Endothelial cell (in vitro differentiated cells): Measurements from ENCODE around the gene PLCL2. TPM values are rescaled to one million over a fixed set of nuclear protein-coding genes. Genes with fewer than 3 reads are reported as not detected.

Source experiments
- DNase-seq: peaks from one replicate; pipeline ENCODE4 v3.0.0; 2021; ENCODE audit warnings: low spot score
- H3K27ac Mint-ChIP-seq: one replicate; pipeline ENCODE4 v1.8.0; 2021; ENCODE audit warnings: mixed read lengths, inconsistent platforms; ENCODE audit not compliant: unreplicated experiment
- H3K27me3 Mint-ChIP-seq: one replicate; pipeline ENCODE4 v1.8.0; 2021; ENCODE audit warnings: mild to moderate bottlenecking, moderate library complexity, mixed read lengths, inconsistent platforms; ENCODE audit not compliant: unreplicated experiment
- H3K36me3 Mint-ChIP-seq: one replicate; pipeline ENCODE4 v1.8.0; 2021; ENCODE audit warnings: mild to moderate bottlenecking, low read depth, mixed read lengths, inconsistent platforms; ENCODE audit not compliant: unreplicated experiment
- H3K4me1 Mint-ChIP-seq: one replicate; pipeline ENCODE4 v1.8.0; 2021; ENCODE audit warnings: mild to moderate bottlenecking, mixed read lengths, inconsistent platforms; ENCODE audit not compliant: unreplicated experiment
- H3K4me3 Mint-ChIP-seq: one replicate; pipeline ENCODE4 v1.8.0; 2021; ENCODE audit warnings: mild to moderate bottlenecking, mixed read lengths, inconsistent platforms; ENCODE audit not compliant: unreplicated experiment
- H3K9me3 Mint-ChIP-seq: one replicate; pipeline ENCODE4 v1.8.0; 2021; ENCODE audit warnings: mixed read lengths, inconsistent platforms; ENCODE audit not compliant: unreplicated experiment
- total RNA-seq: library from RNA; stranded (reverse); fragmentation: NEBNext Ultra II Directional; extraction: Animal tissue kit (Norgen Biotek cat#: 25700); gene quantifications from one replicate; pipeline ENCODE4 v1.2.1, GENCODE V29; 2021; ENCODE audit not compliant: unreplicated experiment
- TF ChIP-seq, protein P1 (sequence below): fragments of 200-600 bp; sonication (generic); IDR thresholded peaks from one replicate; pipeline ENCODE4 v1.5.0; 2021; ENCODE audit warnings: antibody characterized with exemption; ENCODE audit not compliant: unreplicated experiment

PLCL2 gene
- total RNA-seq, 1 donor from 2014 or later = 18.8 TPM

DNA sequence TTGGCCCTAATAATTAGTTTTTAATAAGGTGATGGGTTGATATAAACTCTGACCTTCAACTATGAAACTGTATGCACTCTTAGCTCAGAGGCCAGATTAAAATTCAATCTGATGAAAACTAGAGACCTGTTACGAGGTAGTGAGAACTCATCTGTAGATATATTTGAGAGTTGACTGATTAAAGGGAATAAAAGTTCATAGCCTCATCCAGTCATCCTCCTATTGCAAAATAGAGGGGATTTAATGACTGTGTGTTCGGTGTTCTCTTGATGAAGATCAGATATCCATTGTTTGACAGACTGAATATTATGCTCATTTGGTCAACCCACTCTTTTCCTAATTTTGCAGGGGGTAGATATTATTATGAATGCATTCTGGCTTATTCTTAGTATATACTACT lies 23.3 kb upstream of the PLCL2 start:
- Mint-ChIP-seq H3K4me1 (no peaks in the 10 kb centered on the region), H3K4me3 (no peak overlapping the region), H3K36me3 (no peaks in the 10 kb centered on the region), H3K27ac (no peak overlapping the region), H3K27me3 (no peaks in the 10 kb centered on the region), H3K9me3 (no peaks in the 10 kb centered on the region)
- DNase-seq = no peak
- TF ChIP-seq, protein P1, sequence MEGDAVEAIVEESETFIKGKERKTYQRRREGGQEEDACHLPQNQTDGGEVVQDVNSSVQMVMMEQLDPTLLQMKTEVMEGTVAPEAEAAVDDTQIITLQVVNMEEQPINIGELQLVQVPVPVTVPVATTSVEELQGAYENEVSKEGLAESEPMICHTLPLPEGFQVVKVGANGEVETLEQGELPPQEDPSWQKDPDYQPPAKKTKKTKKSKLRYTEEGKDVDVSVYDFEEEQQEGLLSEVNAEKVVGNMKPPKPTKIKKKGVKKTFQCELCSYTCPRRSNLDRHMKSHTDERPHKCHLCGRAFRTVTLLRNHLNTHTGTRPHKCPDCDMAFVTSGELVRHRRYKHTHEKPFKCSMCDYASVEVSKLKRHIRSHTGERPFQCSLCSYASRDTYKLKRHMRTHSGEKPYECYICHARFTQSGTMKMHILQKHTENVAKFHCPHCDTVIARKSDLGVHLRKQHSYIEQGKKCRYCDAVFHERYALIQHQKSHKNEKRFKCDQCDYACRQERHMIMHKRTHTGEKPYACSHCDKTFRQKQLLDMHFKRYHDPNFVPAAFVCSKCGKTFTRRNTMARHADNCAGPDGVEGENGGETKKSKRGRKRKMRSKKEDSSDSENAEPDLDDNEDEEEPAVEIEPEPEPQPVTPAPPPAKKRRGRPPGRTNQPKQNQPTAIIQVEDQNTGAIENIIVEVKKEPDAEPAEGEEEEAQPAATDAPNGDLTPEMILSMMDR = no peak

DNA sequence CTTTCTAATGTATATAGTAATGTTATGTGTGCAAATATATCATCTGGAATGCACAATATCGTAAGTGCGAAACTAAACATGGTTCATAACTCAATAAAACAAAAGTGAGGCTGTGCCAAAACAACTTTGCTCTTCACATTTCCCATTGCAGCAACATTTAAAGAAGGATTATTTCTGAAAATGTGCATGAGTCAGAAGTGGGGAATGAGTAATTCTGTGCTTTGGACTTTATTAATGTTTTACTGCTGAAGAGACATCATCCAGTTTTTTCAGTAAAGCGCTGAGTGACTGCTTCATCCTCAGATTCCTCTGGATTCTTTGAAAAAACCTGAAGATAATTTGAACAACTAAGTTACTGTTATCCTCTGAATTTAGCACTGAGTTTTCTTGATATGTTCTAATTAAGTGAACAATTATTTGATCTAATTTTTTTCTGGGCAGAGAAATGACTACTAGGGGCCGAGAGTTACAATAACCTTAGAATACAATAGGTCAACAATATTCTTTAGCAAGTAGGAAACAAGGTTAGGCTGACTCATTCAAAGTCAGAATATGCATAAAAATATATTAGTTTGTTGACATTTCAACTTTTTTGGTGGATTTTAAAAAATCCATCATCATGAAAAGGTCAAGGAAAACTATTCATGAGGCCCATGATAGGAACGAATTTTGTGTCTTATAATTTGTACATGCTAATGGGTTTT lies 20.0 kb upstream of the PLCL2 start:
- Mint-ChIP-seq H3K4me3 (no peak overlapping the region), H3K27me3 (no peaks in the 10 kb centered on the region), H3K4me1 (no peaks in the 10 kb centered on the region), H3K9me3 (no peaks in the 10 kb centered on the region), H3K36me3 (no peaks in the 10 kb centered on the region), H3K27ac (no peak overlapping the region)
- TF ChIP-seq, protein P1 = no peak
- no peak for DNase-seq

DNA sequence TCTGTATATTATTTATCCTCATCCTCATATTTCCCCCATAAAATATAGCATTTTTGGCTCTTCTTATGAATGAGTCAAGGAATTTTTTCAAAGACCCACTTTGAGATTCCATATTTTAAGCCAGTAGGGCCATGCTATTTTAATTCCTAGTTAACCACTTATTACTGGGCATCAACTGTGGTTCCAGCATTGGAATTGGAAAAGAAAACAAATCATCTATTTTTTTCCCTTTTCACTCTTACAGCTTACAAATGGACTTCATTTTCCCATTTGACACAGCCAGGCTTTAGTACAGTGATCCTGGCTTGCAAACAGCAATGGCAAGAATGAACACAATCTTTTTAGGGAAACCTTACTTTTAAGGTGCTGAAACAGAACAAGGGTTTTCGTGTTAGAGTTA lies 19.4 kb upstream of the PLCL2 start:
- H3K9me3 Mint-ChIP-seq = no peaks in the 10 kb centered on the region
- no peaks in the 10 kb centered on the region for H3K27me3 Mint-ChIP-seq
- DNase-seq = no peak
- H3K36me3 Mint-ChIP-seq = no peaks in the 10 kb centered on the region
- H3K4me1 Mint-ChIP-seq = no peaks in the 10 kb centered on the region
- H3K27ac Mint-ChIP-seq = no peak overlapping the region
- H3K4me3 Mint-ChIP-seq = no peak overlapping the region
- TF ChIP-seq, protein P1 = no peak

DNA sequence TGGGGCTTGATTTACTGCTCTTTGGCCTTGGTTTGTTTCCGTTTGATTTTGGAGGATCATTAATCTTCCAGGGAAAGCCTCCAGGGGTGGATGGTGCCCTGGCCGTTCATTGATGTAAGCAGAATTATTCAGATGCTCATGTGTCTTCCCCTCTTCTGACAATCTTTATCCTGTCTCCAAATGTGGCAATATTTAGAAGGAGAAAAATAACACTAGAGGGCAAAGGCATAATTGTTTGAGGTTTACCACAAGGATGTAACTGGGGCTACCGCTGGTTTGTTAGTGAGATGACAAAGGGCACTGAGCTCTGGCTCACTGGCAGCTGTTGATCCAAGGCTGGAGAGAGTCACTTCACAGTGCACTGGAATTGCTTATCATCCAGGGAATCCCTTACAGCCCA lies 18.2 kb upstream of the PLCL2 start:
- no peaks in the 10 kb centered on the region for H3K27me3 Mint-ChIP-seq
- H3K4me3 Mint-ChIP-seq = no peak overlapping the region
- no peaks in the 10 kb centered on the region for H3K36me3 Mint-ChIP-seq
- TF ChIP-seq, protein P1 = no peak
- H3K9me3 Mint-ChIP-seq = no peaks in the 10 kb centered on the region
- no peak for DNase-seq
- H3K4me1 Mint-ChIP-seq = no peaks in the 10 kb centered on the region
- no peak overlapping the region for H3K27ac Mint-ChIP-seq

DNA sequence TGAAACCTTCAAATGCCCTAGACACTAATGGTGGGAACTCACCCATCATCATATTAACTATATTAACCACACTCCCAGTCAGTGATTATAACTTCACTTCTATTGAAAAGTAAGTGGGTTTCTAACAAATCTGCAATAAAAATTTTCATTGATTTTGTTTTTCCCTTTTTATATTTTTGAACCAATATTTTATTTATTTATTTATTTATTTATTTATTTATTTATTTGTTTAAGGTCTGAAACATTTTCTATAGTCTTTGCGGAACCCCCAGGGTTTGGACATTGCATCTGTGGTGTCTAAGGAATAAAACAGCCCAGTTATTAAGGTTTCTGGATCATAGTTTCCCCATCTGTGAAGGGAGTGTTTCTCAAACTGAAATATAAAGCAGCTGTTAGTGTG lies 16.2 kb upstream of the PLCL2 start:
- no peaks in the 10 kb centered on the region for H3K9me3 Mint-ChIP-seq
- no peak overlapping the region for H3K27ac Mint-ChIP-seq
- no peaks in the 10 kb centered on the region for H3K4me1 Mint-ChIP-seq
- no peak overlapping the region for H3K4me3 Mint-ChIP-seq
- DNase-seq = no peak
- TF ChIP-seq, protein P1 = no peak
- no peaks in the 10 kb centered on the region for H3K36me3 Mint-ChIP-seq
- H3K27me3 Mint-ChIP-seq = no peaks in the 10 kb centered on the region
